ENCODE measurements around the gene RARRES2. TPM values are rescaled to one million over a fixed set of nuclear protein-coding genes. Genes with fewer than 3 reads are reported as not detected.

RARRES2 gene
- total and polyA plus RNA-seq, 12 donors = 132 to 7,984 (median 3,315) TPM

GRCh38 chr7:150335108-150335773 is 6.2 kb downstream of the RARRES2 start:
- peak in 3 of 7 donors; percentile 47 to 63 (median 52) for DNase-seq
- peaks cover 29 to 42% of the 10 kb centered on the region in 2 donors for H3K4me1 ChIP-seq (replicated peaks in 1 of 2)
- H3K27ac ChIP-seq = peak overlapping the region in 4 of 5 donors; percentile 20 to 91 (median 88)
- TF ChIP-seq CTCF (IDR thresholded peaks at IDR 0.05) = no peak
- no peak for TF ChIP-seq POLR2A (IDR thresholded peaks at IDR 0.05)
- no peak overlapping the region for H3K4me3 ChIP-seq
- intact Hi-C loops (cut with DNase I) = loop anchor here in 1 of 2 donors (5.0 kb wide), 1 partner anchor 37 kb away; no protein-coding TSS in a partner anchor
- H3K9me3 ChIP-seq (replicated peaks in 1 of 3) = no peaks in the 10 kb centered on the region
- peaks cover 0 to 41% of the 10 kb centered on the region in 2 donors for H3K36me3 ChIP-seq (replicated peaks in 1 of 2)
- H3K27me3 ChIP-seq = no peaks in the 10 kb centered on the region
- WGBS, 4 donors = 42 to 54% (median 45%) methylated on average over 7 of the region's 7 CpGs

GRCh38 chr7:150334108-150334507 is 7.3 kb downstream of the RARRES2 start:
- TF ChIP-seq POLR2A (IDR thresholded peaks at IDR 0.05) = no peak
- TF ChIP-seq CTCF (IDR thresholded peaks at IDR 0.05) = no peak
- peak overlapping the region in 3 of 5 donors; percentile 9 to 90 (median 55) for H3K27ac ChIP-seq
- H3K27me3 ChIP-seq = no peaks in the 10 kb centered on the region
- H3K36me3 ChIP-seq (replicated peaks in 1 of 2) = peaks cover 0 to 51% of the 10 kb centered on the region in 2 donors
- peaks cover 25 to 40% of the 10 kb centered on the region in 2 donors for H3K4me1 ChIP-seq (replicated peaks in 1 of 2)
- H3K9me3 ChIP-seq (replicated peaks in 1 of 3) = no peaks in the 10 kb centered on the region
- intact Hi-C loops (cut with DNase I) = no loop called here
- no peak overlapping the region for H3K4me3 ChIP-seq
- peak in 1 of 7 donors; percentile 6 for DNase-seq
- 84 to 97% (median 92%) methylated on average over 8 of the region's 8 CpGs for WGBS, 4 donors

GRCh38 chr7:150333659-150334058 is 7.8 kb downstream of the RARRES2 start:
- no peak overlapping the region for H3K4me3 ChIP-seq
- no peaks in the 10 kb centered on the region for H3K9me3 ChIP-seq (replicated peaks in 1 of 3)
- intact Hi-C loops (cut with DNase I) = no loop called here
- TF ChIP-seq CTCF (IDR thresholded peaks at IDR 0.05) (no peak), POLR2A (IDR thresholded peaks at IDR 0.05) (peak in 1 of 2 donors; percentile 12)
- H3K27me3 ChIP-seq = no peaks in the 10 kb centered on the region
- peak overlapping the region in 1 of 5 donors; percentile 55 for H3K27ac ChIP-seq
- H3K36me3 ChIP-seq (replicated peaks in 1 of 2) = peaks cover 0 to 55% of the 10 kb centered on the region in 2 donors
- peaks cover 20 to 35% of the 10 kb centered on the region in 2 donors for H3K4me1 ChIP-seq (replicated peaks in 1 of 2)
- peak in 1 of 7 donors; percentile 48 for DNase-seq
- WGBS, 4 donors = 90 to 98% (median 93%) methylated on average over 5 to 10 of the region's 10 CpGs

GRCh38 chr7:150332852-150333635 is 8.4 kb downstream of the RARRES2 start:
- intact Hi-C loops (cut with DNase I) = no loop called here
- Histone ChIP-seq H3K4me1 (replicated peaks in 1 of 2) (peaks cover 14 to 29% of the 10 kb centered on the region in 2 donors), H3K9me3 (replicated peaks in 1 of 3) (no peaks in the 10 kb centered on the region), H3K36me3 (replicated peaks in 1 of 2) (peaks cover 0 to 52% of the 10 kb centered on the region in 2 donors), H3K27me3 (no peaks in the 10 kb centered on the region), H3K27ac (peak overlapping the region in 1 of 5 donors; percentile 55), H3K4me3 (no peak overlapping the region)
- TF ChIP-seq POLR2A (IDR thresholded peaks at IDR 0.05) = no peak
- TF ChIP-seq CTCF (IDR thresholded peaks at IDR 0.05) = no peak
- DNase-seq = peak in 4 of 7 donors; percentile 45 to 68 (median 58)
- 75 to 89% (median 85%) methylated on average over 12 to 18 of the region's 18 CpGs for WGBS, 4 donors
